Measurements from ENCODE around the gene SORCS2.

Gene SORCS2

GRCh38 chr4:7542781-7543180 lies 350.4 kb downstream of the SORCS2 start:
- DNase-seq: no peak

DNA sequence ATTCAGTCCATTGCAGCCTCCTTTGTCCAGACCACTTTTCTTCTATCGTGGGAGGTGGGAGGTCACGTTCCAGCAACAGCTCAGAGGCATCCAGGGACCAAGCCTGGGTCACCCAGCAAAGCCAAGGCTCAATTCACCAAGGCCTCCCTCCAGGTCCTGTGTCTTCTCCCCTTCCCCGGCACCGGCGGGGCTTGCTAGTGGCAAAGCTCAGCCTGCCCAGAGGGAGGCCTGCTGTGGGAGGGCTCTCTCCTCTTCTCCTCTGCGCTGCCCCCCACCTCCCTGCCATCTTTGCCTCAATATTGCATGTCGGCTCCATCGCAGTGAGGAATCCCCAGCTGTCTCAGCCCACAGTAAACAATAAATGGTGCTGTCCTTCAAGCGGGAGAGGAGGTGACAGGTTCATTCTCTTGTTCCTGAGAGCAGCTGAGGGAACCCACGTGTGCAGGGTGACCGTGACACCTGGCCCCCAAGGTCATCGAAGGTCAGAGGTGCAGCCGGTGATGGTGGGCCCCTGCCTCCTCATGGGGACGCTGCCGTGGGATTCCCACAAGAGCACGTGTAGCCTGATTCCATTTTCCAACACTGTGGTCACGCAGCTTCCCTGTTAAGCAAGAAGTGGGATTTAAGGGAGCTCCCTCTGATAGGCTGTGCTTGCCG lies 353.9 kb downstream of the SORCS2 start:
- no peak for DNase-seq

DNA sequence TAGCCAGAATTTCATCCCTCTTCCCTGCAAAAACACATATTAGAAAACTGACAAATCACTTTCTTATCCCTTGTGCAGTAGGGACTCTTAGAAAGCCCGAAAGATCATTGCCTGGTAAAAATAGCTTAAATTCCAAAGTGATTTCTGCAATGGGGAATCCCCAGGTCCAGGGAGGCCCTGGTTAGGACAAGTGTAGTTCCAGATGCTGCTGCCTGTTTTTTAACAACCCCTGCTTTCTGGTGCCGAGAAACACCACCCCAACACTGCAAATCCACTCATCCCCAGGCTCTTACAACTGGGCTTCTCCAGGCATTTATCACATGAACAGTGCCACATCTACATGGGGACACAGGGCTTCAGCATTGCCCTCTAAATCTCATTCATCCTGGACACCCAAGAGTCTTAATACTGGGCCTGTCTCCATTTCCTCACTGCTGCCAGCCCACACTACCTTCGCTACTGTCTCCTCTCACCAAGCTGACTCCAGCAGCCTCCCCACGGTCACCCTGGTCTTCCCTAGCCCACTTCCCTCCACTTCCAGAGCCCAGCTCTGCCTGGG lies 354.6 kb downstream of the SORCS2 start:
- no peak for DNase-seq

DNA sequence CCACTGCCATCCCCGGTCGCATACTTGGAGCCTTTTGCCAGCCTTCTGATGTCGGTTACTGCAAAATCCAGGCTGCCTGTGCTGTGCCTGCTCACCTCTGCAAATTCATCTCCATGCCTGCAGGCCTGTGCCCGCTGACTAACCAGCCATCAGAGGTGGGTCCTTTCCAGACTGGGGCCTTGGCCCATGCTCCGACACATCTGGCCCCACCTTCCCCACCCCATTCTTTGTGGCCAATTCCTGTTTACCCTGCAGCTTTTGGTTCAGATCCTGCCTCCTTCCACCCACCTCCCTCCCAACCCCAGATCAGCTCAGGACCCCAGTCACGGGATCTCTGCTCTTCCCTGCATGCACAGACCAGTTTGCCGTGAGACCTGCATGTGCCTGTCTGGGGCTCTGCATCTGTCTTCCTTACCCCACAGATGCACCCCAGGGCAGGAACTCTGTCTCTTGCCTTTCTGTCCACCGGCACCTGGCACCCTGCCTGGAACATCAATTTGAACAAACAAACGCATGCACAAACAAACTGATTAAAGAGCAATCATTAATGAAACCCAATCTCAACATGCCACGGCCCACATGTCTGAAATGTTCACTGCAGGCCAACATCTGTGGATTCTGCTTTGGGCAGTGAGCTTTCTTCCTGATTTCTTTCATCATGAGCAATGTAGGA lies 355.2 kb downstream of the SORCS2 start:
- no peak for DNase-seq

- no peak for DNase-seq
These were observed 357.5 kb downstream of the SORCS2 start for GRCh38 chr4:7549866-7550265.

DNA sequence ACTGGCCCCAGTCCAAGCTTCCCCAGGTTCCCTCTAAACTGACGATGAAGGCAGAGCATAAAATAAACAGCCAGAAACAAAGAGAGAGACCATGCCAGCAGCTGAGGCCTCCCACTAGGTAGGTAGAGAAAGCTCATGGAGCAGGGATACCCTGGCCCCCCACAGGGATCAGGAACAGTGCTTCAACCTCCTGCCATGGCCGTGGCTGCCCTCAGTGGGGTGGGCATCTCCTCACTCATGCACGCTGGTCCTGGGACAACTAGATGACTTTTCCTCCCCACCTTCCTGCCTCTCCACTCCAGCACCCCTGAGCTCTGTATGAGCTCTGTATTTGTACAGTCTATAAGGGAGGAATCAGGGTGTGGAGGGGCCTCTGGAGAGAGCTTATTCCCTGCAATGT lies 360.1 kb downstream of the SORCS2 start:
- no peak for DNase-seq

DNA sequence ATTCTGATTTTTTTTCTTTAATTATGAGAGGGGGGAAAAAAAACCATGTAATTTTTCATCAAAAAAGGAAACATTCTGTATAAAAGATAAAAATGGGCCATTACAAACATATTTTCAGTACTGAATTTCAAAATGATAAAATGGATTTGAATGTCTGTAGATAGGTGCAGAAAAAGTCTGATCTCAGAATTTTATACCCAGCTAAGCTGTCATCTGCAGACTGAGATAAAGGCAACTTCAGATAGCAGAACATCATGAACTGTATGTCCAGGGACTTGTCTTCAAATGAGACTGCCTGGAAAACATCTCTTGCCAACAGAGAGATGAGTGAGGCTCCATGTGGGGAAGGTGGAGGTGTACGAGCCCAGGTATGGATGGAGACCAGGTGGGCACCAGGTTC lies 360.9 kb downstream of the SORCS2 start:
- no peak for DNase-seq

- DNase-seq: no peak
These were observed 362.6 kb downstream of the SORCS2 start for GRCh38 chr4:7554905-7555304.

- no peak for DNase-seq
These were observed 364.2 kb downstream of the SORCS2 start for GRCh38 chr4:7556558-7556957.

- DNase-seq: no peak
These were observed 365.1 kb downstream of the SORCS2 start for GRCh38 chr4:7557456-7557855.

DNA sequence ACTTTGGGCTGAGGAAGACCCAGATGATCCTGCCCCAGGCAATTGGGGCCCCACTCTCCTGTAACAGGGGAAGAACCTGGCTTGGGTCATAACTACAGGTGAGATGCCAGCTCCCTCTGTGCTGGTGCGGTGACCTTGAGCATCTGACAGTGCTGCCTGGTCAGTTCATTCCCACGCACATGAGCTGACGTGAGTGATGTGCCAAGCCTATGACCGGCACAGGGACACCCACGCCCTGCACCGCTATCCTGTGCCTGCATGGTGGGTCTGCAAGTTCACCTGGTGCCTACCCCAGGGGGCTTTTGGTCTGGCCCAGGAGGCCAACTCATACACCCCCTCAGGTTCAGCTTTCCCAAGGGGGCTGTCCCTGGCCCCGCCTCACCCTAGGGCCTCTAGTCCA lies 366.1 kb downstream of the SORCS2 start:
- no peak for DNase-seq

DNA sequence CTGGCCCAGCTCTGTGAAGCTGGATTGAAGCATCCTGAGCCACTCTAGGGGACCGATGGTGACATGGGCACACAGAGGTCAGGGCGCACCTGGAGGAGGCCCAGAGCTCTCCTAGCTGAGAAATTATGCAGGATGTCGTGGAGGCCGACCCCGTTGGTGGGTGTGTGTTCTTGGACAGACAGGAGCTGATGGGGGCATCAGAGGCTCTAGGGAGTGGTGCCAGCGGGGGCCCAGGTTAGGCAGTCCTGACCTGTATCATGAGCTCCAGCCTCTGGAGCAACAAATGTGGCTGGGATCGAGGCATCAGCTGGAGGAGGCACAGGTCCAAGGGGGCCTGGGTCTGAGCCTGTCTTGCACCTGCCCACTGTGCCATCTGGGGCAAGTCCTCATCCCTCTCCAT lies 367.0 kb downstream of the SORCS2 start:
- DNase-seq: no peak

DNA sequence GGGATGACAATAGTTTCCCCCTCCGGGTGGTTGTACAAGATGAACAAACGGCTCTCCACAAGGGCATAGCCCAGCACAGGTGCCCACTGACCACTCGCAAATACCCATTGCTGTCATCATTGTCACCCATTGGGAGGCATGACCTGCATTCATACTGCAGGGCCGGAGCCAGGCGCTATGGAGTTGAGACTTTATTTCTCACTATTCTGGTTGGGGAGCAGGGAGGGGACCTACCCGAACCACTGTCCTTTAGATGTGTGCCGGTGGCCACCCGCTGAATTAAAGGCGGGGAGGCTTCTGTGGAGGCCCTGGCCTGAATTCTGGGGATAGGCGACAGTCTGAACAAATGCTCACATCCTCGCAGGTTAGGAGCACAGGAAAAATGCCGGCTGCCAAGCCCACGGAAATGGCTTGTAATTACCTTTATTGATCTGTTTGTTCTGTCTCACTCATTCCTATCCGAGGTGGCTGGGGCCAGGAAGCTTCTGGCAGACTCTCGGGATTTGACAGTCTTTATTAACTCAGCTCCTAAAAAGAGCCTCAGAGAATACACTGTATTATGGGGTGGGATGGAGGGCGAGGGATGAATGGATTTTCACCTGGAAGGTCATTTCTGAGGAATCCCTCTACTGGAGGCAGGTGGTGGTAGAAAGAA lies 367.5 kb downstream of the SORCS2 start:
- DNase-seq: no peak

DNA sequence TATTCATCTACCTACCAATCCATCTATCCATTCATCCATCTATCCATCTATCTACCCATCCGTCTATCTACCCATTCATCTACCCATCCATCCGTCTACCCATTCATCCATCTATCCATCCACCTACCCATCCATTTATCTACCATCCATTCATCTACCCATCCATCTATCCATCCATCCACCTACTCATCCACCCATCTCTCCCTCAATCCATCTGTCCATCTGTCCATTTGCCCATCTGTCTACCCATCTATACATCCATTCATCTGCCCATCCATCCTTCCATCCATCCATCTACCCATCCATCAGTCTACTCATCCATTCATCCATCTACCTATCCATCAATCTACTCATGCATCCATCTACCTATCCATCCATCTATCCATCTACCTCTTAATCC lies 369.2 kb downstream of the SORCS2 start:
- DNase-seq: no peak

DNA sequence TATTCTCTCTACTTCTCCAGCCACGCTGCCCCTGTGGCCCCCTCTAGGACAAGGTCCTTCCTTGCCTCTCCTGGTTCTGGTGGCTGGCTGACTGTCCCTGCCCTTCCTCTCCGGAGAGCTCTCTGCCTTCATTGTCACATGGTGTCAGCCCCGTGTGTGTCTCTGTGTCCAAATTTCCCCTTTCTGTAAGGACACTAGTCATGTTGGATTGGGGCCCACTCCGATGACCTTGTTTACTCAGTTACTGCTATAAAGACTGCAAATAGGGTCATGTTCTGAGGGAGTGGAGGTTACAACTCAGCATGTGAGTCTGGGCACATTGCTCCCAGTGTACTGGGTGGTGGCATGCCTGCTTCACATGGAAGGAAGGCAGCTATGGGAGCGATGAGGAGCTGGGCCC lies 371.9 kb downstream of the SORCS2 start:
- no peak for DNase-seq

DNA sequence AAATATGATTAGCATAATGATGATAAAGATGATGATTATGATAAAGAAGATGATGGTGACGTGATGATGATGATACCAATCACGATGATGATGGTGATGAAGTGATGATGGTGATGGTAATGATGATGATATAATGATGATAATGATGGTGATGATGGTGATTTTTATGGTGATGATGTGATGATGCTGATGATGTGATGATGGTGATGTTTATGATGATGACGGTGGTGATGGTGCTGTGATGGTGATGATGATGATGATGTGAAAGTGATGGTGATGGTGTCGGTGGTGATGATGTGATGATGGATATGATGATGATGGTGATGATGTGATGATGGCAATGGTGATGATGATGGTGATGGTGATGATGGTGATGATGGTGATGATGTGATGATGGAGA lies 373.1 kb downstream of the SORCS2 start:
- DNase-seq: no peak

- DNase-seq: no peak
These were observed 377.8 kb downstream of the SORCS2 start for GRCh38 chr4:7569810-7570783.

GRCh38 chr4:7571001-7571400 lies 378.7 kb downstream of the SORCS2 start:
- DNase-seq: no peak

DNA sequence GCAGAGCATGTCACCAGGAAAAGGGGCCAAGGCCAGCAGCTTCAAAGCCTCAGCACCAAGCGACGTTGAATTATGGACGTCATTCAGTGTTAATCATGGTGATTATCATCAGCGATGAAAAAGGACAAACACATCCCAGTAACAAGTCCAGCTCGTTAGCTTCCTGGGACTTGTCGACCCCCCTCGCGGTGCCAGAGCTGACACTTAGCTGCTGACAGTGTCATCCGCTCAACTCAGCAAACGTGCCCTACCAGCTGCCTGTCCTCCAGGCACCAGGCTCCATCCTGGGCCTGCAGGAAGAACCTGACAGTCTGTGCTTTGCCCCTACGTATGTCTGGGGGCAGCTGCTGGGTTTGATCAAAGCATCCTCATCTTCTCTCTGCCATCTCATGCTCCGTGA lies 379.4 kb downstream of the SORCS2 start:
- no peak for DNase-seq

DNA sequence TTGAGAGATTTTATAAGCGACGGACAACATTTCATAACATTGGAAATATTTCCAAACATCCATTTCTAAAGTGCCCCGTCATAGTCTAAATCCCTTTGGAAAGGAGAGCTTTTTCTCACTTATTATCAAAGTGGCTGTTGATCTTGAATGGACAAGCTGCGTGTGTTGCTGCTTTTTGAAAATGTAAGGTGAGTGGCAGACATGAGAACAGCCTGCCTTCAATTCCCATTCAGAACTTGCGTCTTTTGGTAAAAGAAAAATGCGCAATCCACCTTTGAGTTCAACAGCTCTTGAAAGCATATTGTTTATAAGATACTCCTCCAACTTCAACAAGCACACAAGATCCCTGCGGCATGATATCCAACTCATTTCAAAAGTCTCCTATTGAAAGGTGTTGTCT lies 380.6 kb downstream of the SORCS2 start:
- DNase-seq: no peak

DNA sequence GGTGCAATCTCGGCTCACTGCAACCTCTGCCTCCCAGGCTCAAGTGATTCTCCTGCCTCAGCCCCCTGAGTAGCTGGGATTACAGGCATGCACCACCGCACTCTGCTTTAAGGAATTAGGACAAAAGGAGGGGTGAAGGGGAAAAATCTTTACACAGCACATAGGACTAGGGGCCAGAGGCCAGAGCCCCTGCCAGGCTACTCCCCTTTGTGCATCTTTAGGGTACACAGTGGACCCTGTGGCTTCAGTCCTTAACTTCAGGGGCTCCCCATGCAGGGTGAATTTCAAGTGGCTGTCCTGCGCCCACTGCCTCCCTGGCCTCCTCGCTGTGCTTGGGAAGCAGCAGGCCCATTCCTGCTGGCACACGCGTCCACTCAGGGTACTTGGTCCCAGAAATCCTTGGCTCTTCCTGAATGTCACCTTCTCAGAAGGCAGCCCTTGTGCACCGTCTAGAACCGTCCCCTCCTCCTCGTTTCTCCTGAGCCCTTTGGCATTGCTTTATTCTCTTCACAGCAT lies 381.3 kb downstream of the SORCS2 start:
- DNase-seq: no peak

DNA sequence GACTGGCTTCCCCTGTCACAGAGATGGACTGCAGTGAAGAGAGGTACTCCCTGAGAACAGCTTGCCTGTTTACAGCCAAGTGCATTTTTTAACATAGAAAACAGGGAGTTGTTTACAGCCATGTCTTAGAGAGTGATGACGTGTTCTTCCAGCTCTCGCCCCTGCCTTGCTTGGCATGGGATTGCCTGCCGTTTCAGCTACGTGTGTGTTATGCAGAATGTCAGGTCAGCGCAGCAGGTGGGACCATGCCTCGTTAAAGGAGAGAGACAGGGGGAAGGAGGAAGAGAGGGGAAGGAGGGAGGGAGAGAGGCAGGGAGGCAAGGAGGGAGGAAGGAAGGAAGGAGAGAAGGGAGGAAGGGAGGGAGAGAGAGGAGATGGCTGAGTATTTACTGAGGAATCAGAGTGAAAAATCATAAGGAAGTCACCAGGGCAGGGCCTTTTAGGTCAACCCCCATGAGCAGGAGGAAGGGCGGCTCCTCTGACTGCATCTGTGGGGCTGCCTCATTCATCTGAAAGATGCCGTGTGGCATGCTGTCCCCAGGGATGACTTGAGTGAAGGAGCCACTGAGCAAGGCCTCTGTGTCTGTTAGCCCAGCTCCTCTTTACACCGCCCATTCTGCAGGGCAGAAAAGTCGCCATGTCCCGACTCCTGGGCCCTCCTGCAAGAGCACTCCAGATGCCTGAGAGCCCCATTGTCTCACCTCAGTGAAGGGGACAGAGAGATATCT lies 382.1 kb downstream of the SORCS2 start:
- no peak for DNase-seq

All from NCI-H2107 (cell line).